ENCODE results near the gene OR8B8. TPM values are rescaled to one million over a fixed set of nuclear protein-coding genes. Genes with fewer than 3 reads are reported as not detected.

OR8B8 gene
- total and polyA plus RNA-seq, 2 donors (not counting 3 experiments of a cell fraction or from before 2014, with no cell fraction given): not detected

- Histone ChIP-seq H3K9ac (replicated peaks; ENCODE audit: extremely low read depth, insufficient read depth, low read length) (no peak overlapping the region), H4K20me1 (replicated peaks; ENCODE audit: control insufficient read depth, extremely low read depth, insufficient read depth, low read length) (no peaks in the 10 kb centered on the region), H3K79me2 (ENCODE audit: control insufficient read depth, insufficient read depth, low read length) (no peaks in the 10 kb centered on the region), H3K27ac (ENCODE audit: insufficient read depth, low read depth, low read length) (no peak overlapping the region), H3K9me1 (replicated peaks; ENCODE audit: control insufficient read depth, extremely low read depth, insufficient read depth, low read length) (no peaks in the 10 kb centered on the region), H2AFZ (ENCODE audit: low read depth, low read length) (no peak overlapping the region), H3K4me3 (replicated peaks in 1 of 3; ENCODE audit: insufficient read depth in 1 of 3, low read depth in 1 of 3, low read length in 3 of 3) (no peak overlapping the region), H3K36me3 (ENCODE audit: control insufficient read depth in 2 of 2, extremely low read depth in 1 of 2, insufficient read depth in 2 of 2, low read length in 2 of 2) (no peaks in the 10 kb centered on the region), H3K4me1 (ENCODE audit: control insufficient read depth, extremely low read depth, insufficient read depth, low read length) (no peaks in the 10 kb centered on the region), H3K4me2 (ENCODE audit: insufficient read depth, low read length) (no peak overlapping the region), H3K27me3 (ENCODE audit: control insufficient read depth in 2 of 2, insufficient read depth in 2 of 2, low read length in 2 of 2) (no peaks in the 10 kb centered on the region), H3K9me3 (replicated peaks; ENCODE audit: control insufficient read depth, insufficient read depth, low read length) (no peaks in the 10 kb centered on the region)
- BruUV-seq (replicated peaks): no TSS peak
- intact Hi-C loops (cut with micrococcal nuclease): no loop called here
- no peak for TF ChIP-seq MAX (IDR thresholded peaks at IDR 0.05; ENCODE audit: insufficient read depth, insufficient read length)
- no peak for TF ChIP-seq POLR2AphosphoS5 (IDR thresholded peaks at IDR 0.05; ENCODE audit: insufficient read depth, low read depth, low read length)
- no peak for TF ChIP-seq MYC (IDR thresholded peaks at IDR 0.05; ENCODE audit: low read depth, low read length)
- TF ChIP-seq CTCF (IDR thresholded peaks at IDR 0.05; ENCODE audit: extremely low read depth in 1 of 2, insufficient read depth in 1 of 2, low read depth in 1 of 2, low read length in 2 of 2): no peak
- no peak for TF ChIP-seq EZH2 (IDR thresholded peaks at IDR 0.05; ENCODE audit: borderline replicate concordance, low read depth, low read length, severe bottlenecking)
- no peak for TF ChIP-seq JUN (IDR thresholded peaks at IDR 0.05; ENCODE audit: borderline replicate concordance, insufficient read depth, insufficient read length, low read depth)
- no peak for TF ChIP-seq FOS (IDR thresholded peaks at IDR 0.05; ENCODE audit: borderline replicate concordance, insufficient read depth, low read length)
- no peak for TF ChIP-seq GATA2 (IDR thresholded peaks at IDR 0.05; ENCODE audit: insufficient read depth, insufficient read length, low read depth, low read length)
- no peak for TF ChIP-seq POLR2A (IDR thresholded peaks at IDR 0.05; ENCODE audit: low read depth, low read length)
- no peak for FAIRE-seq
- ChIA-PET CTCF (interaction anchor here (2.6 kb wide), 1 partner anchor 143 kb away, joined by 9 read pairs; no protein-coding TSS in a partner anchor), POLR2A (no interaction called here)
- dilution Hi-C loops (cut with MboI; ENCODE audit: extremely low pct_ligation_motif_present, low sequenced_read_pairs): no loop called here
- DNase-seq (ENCODE audit: low read depth, low spot score): no peak
These were observed 3.1 kb downstream of the OR8B8 start for GRCh38 chr11:124442442-124442841.

All from endothelial cell of umbilical vein (primary cell).